Thyroid gland (tissue), 4 donors: ENCODE results near the gene RPRD1A. TPM values are rescaled to one million over a fixed set of nuclear protein-coding genes. Genes with fewer than 3 reads are reported as not detected.

Experiments
- DNase-seq, 2 donors: peaks; one replicate each; pipeline ENCODE4 v3.0.0-alpha.2; 2019
- H3K27ac ChIP-seq, 3 donors: fragments of 200-600 bp; sonication (generic); 1 replicate in 2 of 3; 2 replicates in 1 of 3; pipeline ENCODE4 v1.5.1; 2016 to 2019; ENCODE audit warnings: mild to moderate bottlenecking in 1 of 3, moderate library complexity in 1 of 3
- H3K27me3 ChIP-seq: fragments of 200-600 bp; sonication (generic); one replicate; pipeline ENCODE4 v1.5.1; 2019
- H3K36me3 ChIP-seq, 2 donors: fragments of 200-600 bp; sonication (generic); one replicate each; pipeline ENCODE4 v1.5.1; 2016 to 2019
- H3K4me1 ChIP-seq, 2 donors: fragments of 200-600 bp; sonication (generic); one replicate each; pipeline ENCODE4 v1.5.1; 2017 to 2019
- H3K4me3 ChIP-seq, 3 donors: fragments of 200-600 bp; sonication (generic); replicated peaks in 1 of 3; 1 replicate in 2 of 3; 2 replicates in 1 of 3; pipeline ENCODE4 v1.5.1; 2016; ENCODE audit warnings: mild to moderate bottlenecking in 1 of 3
- H3K9me3 ChIP-seq: fragments of 200-600 bp; sonication (generic); one replicate; pipeline ENCODE4 v1.5.1; 2017
- CTCF ChIP-seq, 6 experiments: fragments of 200-600 bp in 3 of 6; fragments of 450-650 bp in 3 of 6; sonication (generic) in 3 of 6; IDR thresholded peaks; one replicate each; pipeline ENCODE4 v1.5.1; 2016 to 2019; ENCODE audit warnings: antibody characterized with exemption in 6 of 6, mild to moderate bottlenecking in 2 of 6, inconsistent platforms in 1 of 6, moderate library complexity in 1 of 6
- POLR2A ChIP-seq, 2 donors: fragments of 450-650 bp; IDR thresholded peaks; one replicate each; pipeline ENCODE4 v1.6.1; 2017; ENCODE audit warnings: antibody characterized with exemption in 2 of 2, mild to moderate bottlenecking in 2 of 2, moderate library complexity in 1 of 2
- WGBS, 2 donors: methylation state at CpG; one replicate each; pipeline ENCODE4 v1.1.5; 2017; 5-methylcytosine and 5-hydroxymethylcytosine counted together
- intact Hi-C: fragments of 100-400 bp; cut with DNase I; formaldehyde crosslinking; loops from one replicate; pipeline ENCODE4 v1.15.1; 2023
- total RNA-seq, 4 donors: library from RNA; depleted of rRNA; stranded (reverse); fragments of >200 nt; gene quantifications; one replicate each; pipeline ENCODE4 v1.2.3, GENCODE V29; 2016

RPRD1A gene
- total RNA-seq, 4 donors from 2014 or later, result 56.8 to 95.6 (median 71.0) TPM

- Histone ChIP-seq H3K27me3 (no peaks in the 10 kb centered on the region), H3K4me3 (no peak overlapping the region), H3K27ac (no peak overlapping the region), H3K4me1 (no peaks in the 10 kb centered on the region), H3K36me3 (no peaks in the 10 kb centered on the region), H3K9me3 (no peaks in the 10 kb centered on the region)
- intact Hi-C loops, result no loop called here
- no peak for TF ChIP-seq CTCF (IDR thresholded peaks at IDR 0.05)
- no peak for TF ChIP-seq POLR2A (IDR thresholded peaks at IDR 0.05)
- WGBS, 2 donors, result 71 to 82% methylated on average over 6 of the region's 6 CpGs
- DNase-seq, result no peak
These were observed 126.1 kb downstream of the RPRD1A start for GRCh38 chr18:35941299-35941698.

Other genes starting within 250 kb of the RPRD1A start
- 10 to 100 TPM; 42.6 to 52.8 (median 48.1) TPM for gene SLC39A6, start 61.8 kb upstream of the RPRD1A start, total RNA-seq
- gene ELP2, start 62.3 kb upstream of the RPRD1A start, total RNA-seq, result 10 to 100 TPM; 50.5 to 93.2 (median 61.4) TPM
- gene MOCOS, start 119.9 kb upstream of the RPRD1A start, total RNA-seq, result 1 to 10 TPM in 1 of 4 donors, under 1 TPM in 3; 0.45 to 1.0 (median 0.75) TPM
- gene FHOD3, start 230.2 kb upstream of the RPRD1A start, total RNA-seq, result 1 to 10 TPM; 1.6 to 6.9 (median 4.8) TPM